Astrocyte of the cerebellum (primary cell): ENCODE results near the gene PLEKHM1.

Experiments used
- DNase-seq: peaks from one replicate; pipeline ENCODE4 v3.0.0-alpha.2; 2011; ENCODE audit warnings: low read depth
- H3K4me3 ChIP-seq: 2 replicates; pipeline ENCODE4 v1.5.1; 2011; ENCODE audit warnings: mild to moderate bottlenecking, low read depth, low read length, moderate library complexity
- in situ Hi-C: cut with HindIII; loops from 2 replicates; pipeline ENCODE4 v1.10.0; 2017; ENCODE audit warnings: low sequenced_read_pairs
- TF ChIP-seq, protein P1 (sequence below): IDR thresholded peaks from 2 replicates; pipeline ENCODE4 v1.5.1; 2012; ENCODE audit warnings: low read length, low read depth, moderate library complexity, mild to moderate bottlenecking; ENCODE audit errors: missing control alignments

The PLEKHM1 gene

DNA sequence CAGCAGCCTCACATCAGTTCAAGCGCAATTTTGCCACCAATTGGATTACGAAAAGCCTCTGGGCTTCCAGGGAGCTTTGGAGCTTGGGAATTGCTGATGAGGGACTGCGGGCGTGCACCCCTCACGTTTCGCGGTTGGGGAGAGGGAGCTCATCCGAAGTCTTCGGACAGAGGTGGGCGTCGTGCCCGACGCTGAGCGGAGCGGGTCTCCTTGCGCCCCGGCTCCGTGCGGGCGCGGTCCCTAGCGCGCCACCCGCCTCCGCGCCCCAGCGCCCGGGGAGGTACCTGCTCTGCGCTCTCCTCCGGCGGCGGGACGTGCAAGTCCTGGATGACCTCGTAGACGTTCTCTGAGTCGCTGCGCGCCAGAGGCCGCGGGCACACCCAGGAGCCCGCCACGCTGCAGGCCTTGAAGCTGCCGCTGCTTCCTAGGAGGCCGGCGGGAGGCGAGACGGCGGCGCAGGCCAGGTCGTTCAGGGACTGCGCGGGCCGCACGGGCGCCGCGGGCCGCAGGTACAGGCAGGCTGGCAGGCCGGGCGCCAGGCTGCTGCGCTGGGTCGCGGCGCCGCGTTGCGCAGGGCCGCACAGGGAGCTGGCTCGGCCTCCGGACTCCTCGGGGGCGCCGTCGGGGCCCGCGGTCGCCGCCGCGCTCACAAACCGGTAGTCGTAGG, 61.0 kb downstream of the PLEKHM1 start:
- H3K4me3 ChIP-seq, result no peak overlapping the region
- TF ChIP-seq, protein P1, sequence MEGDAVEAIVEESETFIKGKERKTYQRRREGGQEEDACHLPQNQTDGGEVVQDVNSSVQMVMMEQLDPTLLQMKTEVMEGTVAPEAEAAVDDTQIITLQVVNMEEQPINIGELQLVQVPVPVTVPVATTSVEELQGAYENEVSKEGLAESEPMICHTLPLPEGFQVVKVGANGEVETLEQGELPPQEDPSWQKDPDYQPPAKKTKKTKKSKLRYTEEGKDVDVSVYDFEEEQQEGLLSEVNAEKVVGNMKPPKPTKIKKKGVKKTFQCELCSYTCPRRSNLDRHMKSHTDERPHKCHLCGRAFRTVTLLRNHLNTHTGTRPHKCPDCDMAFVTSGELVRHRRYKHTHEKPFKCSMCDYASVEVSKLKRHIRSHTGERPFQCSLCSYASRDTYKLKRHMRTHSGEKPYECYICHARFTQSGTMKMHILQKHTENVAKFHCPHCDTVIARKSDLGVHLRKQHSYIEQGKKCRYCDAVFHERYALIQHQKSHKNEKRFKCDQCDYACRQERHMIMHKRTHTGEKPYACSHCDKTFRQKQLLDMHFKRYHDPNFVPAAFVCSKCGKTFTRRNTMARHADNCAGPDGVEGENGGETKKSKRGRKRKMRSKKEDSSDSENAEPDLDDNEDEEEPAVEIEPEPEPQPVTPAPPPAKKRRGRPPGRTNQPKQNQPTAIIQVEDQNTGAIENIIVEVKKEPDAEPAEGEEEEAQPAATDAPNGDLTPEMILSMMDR, result no peak
- in situ Hi-C loops, result no loop called here
- DNase-seq, result no peak

DNA sequence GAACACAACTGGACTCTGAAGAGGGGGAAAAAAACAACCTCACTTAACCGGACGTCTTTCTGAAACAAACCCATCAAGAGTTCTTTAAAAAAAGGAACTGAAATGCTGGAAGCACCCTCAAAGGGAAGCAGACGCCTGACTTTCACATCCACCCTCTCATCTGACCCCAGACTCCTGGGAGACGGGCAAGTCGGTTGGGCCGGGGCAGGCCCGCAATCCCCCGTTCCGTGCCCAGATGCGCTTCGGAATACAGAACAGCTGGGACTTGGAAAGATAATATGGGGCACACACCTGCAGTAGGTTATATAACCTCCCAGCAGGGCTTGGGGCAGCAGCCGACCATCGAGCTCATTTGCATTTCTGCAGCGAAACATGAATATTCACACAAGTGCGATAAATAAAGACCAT, 61.6 kb downstream of the PLEKHM1 start:
- H3K4me3 ChIP-seq, result no peak overlapping the region
- TF ChIP-seq, protein P1, result no peak
- in situ Hi-C loops, result no loop called here
- DNase-seq, result no peak

DNA sequence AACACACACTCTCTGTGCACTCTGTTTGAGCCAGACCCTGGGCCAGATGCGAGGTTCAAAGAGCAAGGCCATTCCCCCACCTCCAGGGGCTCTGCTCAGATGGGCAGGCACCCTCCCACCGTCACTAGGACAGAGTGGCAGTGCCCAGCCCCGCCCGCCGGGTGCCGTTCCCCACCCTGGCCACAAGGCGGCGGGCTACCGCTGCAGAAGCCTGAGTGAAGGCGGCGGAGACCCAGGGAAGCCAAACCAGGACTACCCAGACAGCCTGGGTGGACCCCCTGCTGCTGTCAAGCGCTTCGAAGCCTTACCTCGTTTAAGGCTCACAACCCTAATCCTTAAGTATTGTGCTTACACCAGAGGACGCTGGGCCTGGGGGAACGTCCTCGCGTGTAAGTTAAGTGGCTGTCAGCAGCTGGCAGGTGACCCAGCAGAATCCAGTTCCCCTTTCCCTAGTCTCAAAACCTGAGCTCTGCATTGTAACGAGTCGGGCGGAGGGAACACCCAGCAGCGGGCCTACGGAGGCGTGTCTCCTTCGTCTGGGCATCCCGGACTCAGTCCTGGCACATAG, 62.4 kb downstream of the PLEKHM1 start:
- TF ChIP-seq, protein P1, result peak; percentile 98
- in situ Hi-C loops, result no loop called here
- peak; percentile 11 for DNase-seq
- no peak overlapping the region for H3K4me3 ChIP-seq

DNA sequence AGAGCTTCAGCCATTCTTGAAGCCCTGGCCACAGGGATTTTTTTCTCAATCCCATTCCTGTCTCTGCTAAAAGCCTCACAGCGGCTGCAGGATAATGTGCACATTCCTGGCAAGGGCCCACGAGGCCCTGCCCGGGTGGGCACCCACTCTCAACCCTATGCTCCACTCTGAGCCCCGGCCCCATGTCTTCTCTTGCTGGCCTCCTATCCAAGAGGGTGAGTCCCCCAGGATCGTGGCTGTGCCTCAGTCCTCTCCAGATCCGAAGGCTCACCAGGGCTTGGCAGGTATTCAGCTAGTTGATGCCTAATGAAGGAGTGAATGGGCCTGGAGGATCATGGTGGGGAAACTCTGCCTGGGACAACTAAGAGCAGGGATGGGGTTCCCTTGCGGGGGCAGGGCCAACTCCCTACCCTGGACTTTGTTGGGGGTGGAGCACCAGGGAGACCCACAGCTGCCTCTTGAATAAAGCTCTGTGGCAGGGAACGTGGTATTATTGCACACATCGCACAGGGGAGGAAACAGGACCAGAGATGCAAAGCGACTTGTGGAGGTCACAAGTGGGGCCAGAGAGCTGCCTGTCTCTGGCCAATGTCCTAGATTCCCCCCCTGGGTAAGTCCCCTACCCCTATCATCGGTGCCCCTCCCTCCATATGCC, 63.2 kb downstream of the PLEKHM1 start:
- DNase-seq, result no peak
- no peak overlapping the region for H3K4me3 ChIP-seq
- in situ Hi-C loops, result no loop called here
- TF ChIP-seq, protein P1, result no peak

DNA sequence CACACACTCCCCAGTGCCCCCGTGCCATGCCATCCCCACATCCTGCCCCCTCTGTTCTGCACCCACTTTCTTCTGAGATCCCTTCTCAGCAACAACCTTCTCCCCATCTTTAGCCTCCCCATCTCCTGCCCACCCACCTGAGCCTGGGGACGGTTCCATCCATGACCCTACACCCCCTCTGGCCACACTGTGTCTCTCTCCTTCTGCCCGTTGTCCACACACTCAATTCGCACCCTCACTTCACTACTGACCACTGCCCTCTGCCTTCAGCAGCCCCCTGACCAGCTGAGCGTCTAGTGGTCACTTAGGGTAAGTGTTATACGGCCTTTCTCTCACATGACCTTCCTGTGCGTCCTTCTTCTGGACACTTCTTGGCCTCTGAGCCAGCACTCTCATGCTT, 64.0 kb downstream of the PLEKHM1 start:
- TF ChIP-seq, protein P1, result no peak
- no peak overlapping the region for H3K4me3 ChIP-seq
- DNase-seq, result no peak
- in situ Hi-C loops, result no loop called here

DNA sequence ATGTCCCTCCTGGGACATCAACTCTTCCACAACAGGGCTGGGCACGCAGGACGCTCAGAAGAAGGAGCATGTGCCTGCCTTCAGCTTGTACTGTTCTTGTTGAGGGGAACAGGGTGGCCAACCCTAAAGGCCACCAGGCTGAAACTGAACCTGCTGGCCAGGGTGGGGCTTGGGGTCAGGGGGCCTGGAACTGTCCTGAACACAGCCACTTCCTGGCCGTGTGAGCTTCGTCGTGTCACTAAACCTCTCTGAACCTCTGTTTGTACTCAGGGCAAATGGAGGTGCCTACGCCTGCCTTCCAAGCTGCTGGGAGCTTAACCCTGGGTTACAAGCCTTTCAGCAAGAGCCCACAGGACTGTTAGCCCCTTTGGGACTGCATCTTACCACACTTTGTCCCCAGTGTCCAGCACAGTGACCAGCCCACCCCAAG, 64.5 kb downstream of the PLEKHM1 start:
- TF ChIP-seq, protein P1, result no peak
- no peak overlapping the region for H3K4me3 ChIP-seq
- no peak for DNase-seq
- in situ Hi-C loops, result no loop called here
